Lower leg skin (tissue), 3 donors: Measurements from ENCODE around the gene ITM2C.

Source experiments
- POLR2A ChIP-seq, 2 donors: fragments of 450-650 bp; IDR thresholded peaks; one replicate each; pipeline ENCODE4 v1.6.1; 2016 to 2017; ENCODE audit warnings: antibody characterized with exemption in 2 of 2, mild to moderate bottlenecking in 1 of 2, moderate library complexity in 1 of 2
- TF ChIP-seq, protein P1 (sequence below), 3 donors: fragments of 450-650 bp; IDR thresholded peaks; one replicate each; pipeline ENCODE4 v1.5.1; 2016; ENCODE audit warnings: antibody characterized with exemption in 3 of 3, mild to moderate bottlenecking in 3 of 3, moderate library complexity in 2 of 3

DNA sequence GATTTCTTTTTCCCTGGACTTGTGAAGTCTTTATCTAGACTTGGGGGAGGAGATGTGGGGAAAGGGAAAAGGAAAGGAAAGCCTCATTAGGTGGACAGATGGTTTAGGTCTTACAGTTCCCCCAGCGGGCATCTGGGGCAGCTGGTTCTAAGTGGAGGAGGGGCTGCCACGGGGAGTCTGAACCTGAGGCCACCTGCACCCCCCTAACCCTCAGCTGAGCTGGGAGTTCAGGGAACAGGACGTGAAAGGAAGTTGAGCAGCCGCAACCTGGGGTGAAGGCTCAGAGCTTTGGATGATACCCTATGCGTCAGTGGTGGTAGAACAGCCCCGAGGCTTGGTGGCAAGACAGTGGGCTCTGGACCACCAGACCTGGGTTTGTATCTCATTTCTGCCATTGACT, 26.8 kb downstream of the ITM2C start:
- TF ChIP-seq, protein P1, sequence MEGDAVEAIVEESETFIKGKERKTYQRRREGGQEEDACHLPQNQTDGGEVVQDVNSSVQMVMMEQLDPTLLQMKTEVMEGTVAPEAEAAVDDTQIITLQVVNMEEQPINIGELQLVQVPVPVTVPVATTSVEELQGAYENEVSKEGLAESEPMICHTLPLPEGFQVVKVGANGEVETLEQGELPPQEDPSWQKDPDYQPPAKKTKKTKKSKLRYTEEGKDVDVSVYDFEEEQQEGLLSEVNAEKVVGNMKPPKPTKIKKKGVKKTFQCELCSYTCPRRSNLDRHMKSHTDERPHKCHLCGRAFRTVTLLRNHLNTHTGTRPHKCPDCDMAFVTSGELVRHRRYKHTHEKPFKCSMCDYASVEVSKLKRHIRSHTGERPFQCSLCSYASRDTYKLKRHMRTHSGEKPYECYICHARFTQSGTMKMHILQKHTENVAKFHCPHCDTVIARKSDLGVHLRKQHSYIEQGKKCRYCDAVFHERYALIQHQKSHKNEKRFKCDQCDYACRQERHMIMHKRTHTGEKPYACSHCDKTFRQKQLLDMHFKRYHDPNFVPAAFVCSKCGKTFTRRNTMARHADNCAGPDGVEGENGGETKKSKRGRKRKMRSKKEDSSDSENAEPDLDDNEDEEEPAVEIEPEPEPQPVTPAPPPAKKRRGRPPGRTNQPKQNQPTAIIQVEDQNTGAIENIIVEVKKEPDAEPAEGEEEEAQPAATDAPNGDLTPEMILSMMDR (IDR thresholded peaks at IDR 0.05): no peak
- no peak for TF ChIP-seq POLR2A (IDR thresholded peaks at IDR 0.05)
